Loucy (cell line): ENCODE results near the gene F12.

Experiments used
- EZH2phosphoT487 ChIP-seq: fragments of 200-600 bp; IDR thresholded peaks from 2 replicates; pipeline ENCODE4 v1.6.1; 2018; ENCODE audit warnings: antibody characterized with exemption, mild to moderate bottlenecking, moderate library complexity, borderline replicate concordance
- TF ChIP-seq, protein P1 (sequence below): fragments of 200-600 bp; sonication (generic); conservative IDR thresholded peaks from 2 replicates; pipeline ENCODE4 v1.5.1; 2014; ENCODE audit warnings: mild to moderate bottlenecking, antibody characterized with exemption, low read length

GRCh38 chr5:177426566-177427210, 17.3 kb upstream of the F12 start, which contains the start of gene GRK6:
- TF ChIP-seq, protein P1, sequence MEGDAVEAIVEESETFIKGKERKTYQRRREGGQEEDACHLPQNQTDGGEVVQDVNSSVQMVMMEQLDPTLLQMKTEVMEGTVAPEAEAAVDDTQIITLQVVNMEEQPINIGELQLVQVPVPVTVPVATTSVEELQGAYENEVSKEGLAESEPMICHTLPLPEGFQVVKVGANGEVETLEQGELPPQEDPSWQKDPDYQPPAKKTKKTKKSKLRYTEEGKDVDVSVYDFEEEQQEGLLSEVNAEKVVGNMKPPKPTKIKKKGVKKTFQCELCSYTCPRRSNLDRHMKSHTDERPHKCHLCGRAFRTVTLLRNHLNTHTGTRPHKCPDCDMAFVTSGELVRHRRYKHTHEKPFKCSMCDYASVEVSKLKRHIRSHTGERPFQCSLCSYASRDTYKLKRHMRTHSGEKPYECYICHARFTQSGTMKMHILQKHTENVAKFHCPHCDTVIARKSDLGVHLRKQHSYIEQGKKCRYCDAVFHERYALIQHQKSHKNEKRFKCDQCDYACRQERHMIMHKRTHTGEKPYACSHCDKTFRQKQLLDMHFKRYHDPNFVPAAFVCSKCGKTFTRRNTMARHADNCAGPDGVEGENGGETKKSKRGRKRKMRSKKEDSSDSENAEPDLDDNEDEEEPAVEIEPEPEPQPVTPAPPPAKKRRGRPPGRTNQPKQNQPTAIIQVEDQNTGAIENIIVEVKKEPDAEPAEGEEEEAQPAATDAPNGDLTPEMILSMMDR, result no peak
- no peak for TF ChIP-seq EZH2phosphoT487
